CD4-positive, CD25-positive, alpha-beta regulatory T cell (primary cell): ENCODE results near the gene SLC6A5. TPM values are rescaled to one million over a fixed set of nuclear protein-coding genes. Genes with fewer than 3 reads are reported as not detected.
A peak's percentile ranks its signal among the peaks of the same experiment; 100 is the strongest.

ENCODE experiments used
- ATAC-seq, 2 donors: fragments of 150-1000 bp; cut with Tn5 transposase; one replicate each; pipeline ENCODE4 v1.10.0; 2021; ENCODE audit warnings: low read depth in 2 of 2, moderate number of reproducible peaks in 2 of 2, moderate library complexity in 1 of 2
- DNase-seq, 3 donors: peaks; one replicate each; pipeline versions ENCODE4 v3.0.0 to v3.0.0-alpha.2; 2012 to 2022; ENCODE audit warnings: mixed read lengths in 1 of 3
- H3K27ac ChIP-seq: one replicate; pipeline ENCODE4 v1.7.0; 2013; ENCODE audit warnings: mild to moderate bottlenecking, low read length; ENCODE audit not compliant: insufficient read depth, poor library complexity, severe bottlenecking
- H3K27me3 ChIP-seq: one replicate; pipeline ENCODE4 v1.7.0; 2013; ENCODE audit warnings: low read length; ENCODE audit not compliant: control insufficient read depth, insufficient read depth
- H3K36me3 ChIP-seq: one replicate; pipeline ENCODE4 v1.7.0; 2013; ENCODE audit warnings: mild to moderate bottlenecking, low read length, moderate library complexity; ENCODE audit not compliant: control insufficient read depth, insufficient read depth
- H3K4me1 ChIP-seq: 2 replicates; pipeline ENCODE4 v1.7.0; 2013; ENCODE audit warnings: mild to moderate bottlenecking, low read length; ENCODE audit not compliant: insufficient read depth, control insufficient read depth, poor library complexity, severe bottlenecking
- H3K4me3 ChIP-seq: one replicate; pipeline ENCODE4 v1.7.0; 2013; ENCODE audit warnings: low read depth, mild to moderate bottlenecking, low read length, moderate library complexity
- H3K9me3 ChIP-seq, 2 experiments: 1 replicate in 1 of 2; 2 replicates in 1 of 2; pipeline ENCODE4 v1.7.0; 2013; ENCODE audit warnings: low read length in 2 of 2, mild to moderate bottlenecking in 1 of 2, moderate library complexity in 1 of 2; ENCODE audit not compliant: control insufficient read depth in 2 of 2
- H3K27ac Mint-ChIP-seq, 3 donors: one replicate each; pipeline ENCODE4 v1.8.0; 2020 to 2022; ENCODE audit warnings: mild to moderate bottlenecking in 3 of 3, mixed read lengths in 3 of 3, moderate library complexity in 2 of 3
- H3K27me3 Mint-ChIP-seq: one replicate; pipeline ENCODE4 v1.8.0; 2022; ENCODE audit warnings: mild to moderate bottlenecking, mixed read lengths
- H3K36me3 Mint-ChIP-seq: one replicate; pipeline ENCODE4 v1.8.0; 2020; ENCODE audit warnings: mixed read lengths
- H3K4me1 Mint-ChIP-seq, 4 donors: one replicate each; pipeline ENCODE4 v1.8.0; 2020 to 2022; ENCODE audit warnings: mixed read lengths in 4 of 4, mild to moderate bottlenecking in 1 of 4
- H3K4me3 Mint-ChIP-seq, 4 donors: one replicate each; pipeline ENCODE4 v1.8.0; 2020 to 2022; ENCODE audit warnings: mild to moderate bottlenecking in 4 of 4, mixed read lengths in 4 of 4, moderate library complexity in 3 of 4
- H3K9me3 Mint-ChIP-seq, 7 donors: one replicate each; pipeline ENCODE4 v1.8.0; 2020 to 2022; ENCODE audit warnings: mixed read lengths in 7 of 7, mild to moderate bottlenecking in 3 of 7, moderate library complexity in 2 of 7
- polyA plus RNA-seq, 4 donors: library from polyadenylated mRNA; unstranded; fragments of 300-500 nt; fragmentation: Illumina TruSeq; gene quantifications; one replicate each; pipeline ENCODE4 v1.2.3, GENCODE V29; 2021
- total RNA-seq: library from RNA; stranded (reverse); gene quantifications from one replicate; pipeline ENCODE4 v1.2.3, GENCODE V29; 2022

Gene SLC6A5
- total and polyA plus RNA-seq, 5 donors from 2014 or later = not detected

- no peak overlapping the region for H3K27ac Mint-ChIP-seq
- ATAC-seq (no peak), DNase-seq (no peak)
- no peak overlapping the region for H3K4me3 Mint-ChIP-seq
- H3K36me3 ChIP-seq = no peaks in the 10 kb centered on the region
- no peaks in the 10 kb centered on the region for H3K27me3 ChIP-seq
- no peak overlapping the region for H3K27ac ChIP-seq
- peaks cover 0 to 6% (median 0%) of the 10 kb centered on the region in 7 donors for H3K9me3 Mint-ChIP-seq
- H3K4me1 ChIP-seq = no peaks in the 10 kb centered on the region
- H3K4me3 ChIP-seq = no peak overlapping the region
- peaks cover 20% of the 10 kb centered on the region for H3K27me3 Mint-ChIP-seq
- H3K36me3 Mint-ChIP-seq = no peaks in the 10 kb centered on the region
- peaks cover 0 to under 1% (median 0%) of the 10 kb centered on the region in 4 donors for H3K4me1 Mint-ChIP-seq
- no peaks in the 10 kb centered on the region for H3K9me3 ChIP-seq
Observed at GRCh38 chr11:20589796-20590195, 9.6 kb upstream of the SLC6A5 start.

- peaks cover 26% of the 10 kb centered on the region for H3K27me3 Mint-ChIP-seq
- Histone ChIP-seq H3K27ac (no peak overlapping the region), H3K4me3 (no peak overlapping the region), H3K9me3 (no peaks in the 10 kb centered on the region), H3K36me3 (no peaks in the 10 kb centered on the region), H3K27me3 (no peaks in the 10 kb centered on the region), H3K4me1 (no peaks in the 10 kb centered on the region)
- H3K27ac Mint-ChIP-seq = no peak overlapping the region
- H3K4me3 Mint-ChIP-seq = no peak overlapping the region
- H3K36me3 Mint-ChIP-seq = no peaks in the 10 kb centered on the region
- peaks cover 0 to 6% (median 0%) of the 10 kb centered on the region in 7 donors for H3K9me3 Mint-ChIP-seq
- no peaks in the 10 kb centered on the region for H3K4me1 Mint-ChIP-seq
- DNase-seq (no peak), ATAC-seq (no peak)
Observed at GRCh38 chr11:20590381-20590780, 9.0 kb upstream of the SLC6A5 start.

- no peaks in the 10 kb centered on the region for H3K36me3 ChIP-seq
- H3K36me3 Mint-ChIP-seq = no peaks in the 10 kb centered on the region
- ATAC-seq (no peak), DNase-seq (no peak)
- H3K27ac ChIP-seq = no peak overlapping the region
- peaks cover 0 to 5% (median 0%) of the 10 kb centered on the region in 4 donors for H3K4me1 Mint-ChIP-seq
- H3K9me3 Mint-ChIP-seq = peaks cover 0 to 6% (median 0%) of the 10 kb centered on the region in 7 donors
- peaks cover 9% of the 10 kb centered on the region for H3K27me3 ChIP-seq
- H3K27ac Mint-ChIP-seq = no peak overlapping the region
- no peak overlapping the region for H3K4me3 Mint-ChIP-seq
- H3K9me3 ChIP-seq = no peaks in the 10 kb centered on the region
- H3K27me3 Mint-ChIP-seq = peaks cover 46% of the 10 kb centered on the region
- H3K4me3 ChIP-seq = no peak overlapping the region
- H3K4me1 ChIP-seq = no peaks in the 10 kb centered on the region
Observed at GRCh38 chr11:20592741-20593140, 6.7 kb upstream of the SLC6A5 start.

GRCh38 chr11:20594274-20595061 is 4.9 kb upstream of the SLC6A5 start:
- no peak overlapping the region for H3K4me3 Mint-ChIP-seq
- peaks cover 56% of the 10 kb centered on the region for H3K27me3 Mint-ChIP-seq
- no peak overlapping the region for H3K4me3 ChIP-seq
- no peaks in the 10 kb centered on the region for H3K9me3 ChIP-seq
- no peaks in the 10 kb centered on the region for H3K36me3 Mint-ChIP-seq
- H3K27ac ChIP-seq = no peak overlapping the region
- H3K9me3 Mint-ChIP-seq = peaks cover 0 to 5% (median under 1%) of the 10 kb centered on the region in 7 donors
- H3K36me3 ChIP-seq = no peaks in the 10 kb centered on the region
- ATAC-seq (no peak), DNase-seq (no peak)
- H3K27ac Mint-ChIP-seq = no peak overlapping the region
- peaks cover 0 to 12% (median under 1%) of the 10 kb centered on the region in 4 donors for H3K4me1 Mint-ChIP-seq
- H3K4me1 ChIP-seq = no peaks in the 10 kb centered on the region
- peaks cover 21% of the 10 kb centered on the region for H3K27me3 ChIP-seq

- H3K36me3 ChIP-seq = no peaks in the 10 kb centered on the region
- no peaks in the 10 kb centered on the region for H3K36me3 Mint-ChIP-seq
- DNase-seq = no peak
- H3K4me1 ChIP-seq = no peaks in the 10 kb centered on the region
- ATAC-seq = no peak
- H3K27me3 ChIP-seq = peaks cover 25% of the 10 kb centered on the region
- peaks cover 0 to 12% (median under 1%) of the 10 kb centered on the region in 4 donors for H3K4me1 Mint-ChIP-seq
- no peak overlapping the region for H3K4me3 Mint-ChIP-seq
- H3K4me3 ChIP-seq = no peak overlapping the region
- peak overlapping the region in 1 of 3 donors; percentile 5 for H3K27ac Mint-ChIP-seq
- no peak overlapping the region for H3K27ac ChIP-seq
- H3K9me3 Mint-ChIP-seq = peaks cover 0 to 6% (median 5%) of the 10 kb centered on the region in 7 donors
- H3K27me3 Mint-ChIP-seq = peaks cover 62% of the 10 kb centered on the region
- H3K9me3 ChIP-seq = no peaks in the 10 kb centered on the region
Observed at GRCh38 chr11:20595101-20595500, 4.3 kb upstream of the SLC6A5 start.

GRCh38 chr11:20596205-20597153 is 2.9 kb upstream of the SLC6A5 start:
- H3K27me3 Mint-ChIP-seq = peaks cover 73% of the 10 kb centered on the region
- no peaks in the 10 kb centered on the region for H3K36me3 Mint-ChIP-seq
- H3K4me1 Mint-ChIP-seq = peaks cover 0 to 12% (median under 1%) of the 10 kb centered on the region in 4 donors
- peaks cover 28% of the 10 kb centered on the region for H3K27me3 ChIP-seq
- no peaks in the 10 kb centered on the region for H3K9me3 ChIP-seq
- no peak overlapping the region for H3K27ac ChIP-seq
- ATAC-seq (no peak), DNase-seq (peak in 1 of 3 donors; percentile 13)
- H3K4me3 Mint-ChIP-seq = no peak overlapping the region
- no peaks in the 10 kb centered on the region for H3K4me1 ChIP-seq
- no peak overlapping the region for H3K4me3 ChIP-seq
- H3K36me3 ChIP-seq = no peaks in the 10 kb centered on the region
- H3K9me3 Mint-ChIP-seq = peaks cover 0 to 11% (median 5%) of the 10 kb centered on the region in 7 donors
- no peak overlapping the region for H3K27ac Mint-ChIP-seq

GRCh38 chr11:20597154-20597679 is 2.2 kb upstream of the SLC6A5 start:
- peaks cover 0 to 12% (median under 1%) of the 10 kb centered on the region in 4 donors for H3K4me1 Mint-ChIP-seq
- H3K27ac Mint-ChIP-seq = no peak overlapping the region
- peaks cover 31% of the 10 kb centered on the region for H3K27me3 ChIP-seq
- H3K36me3 ChIP-seq = no peaks in the 10 kb centered on the region
- no peaks in the 10 kb centered on the region for H3K36me3 Mint-ChIP-seq
- H3K27me3 Mint-ChIP-seq = peaks cover 80% of the 10 kb centered on the region
- peaks cover 0 to 11% (median 5%) of the 10 kb centered on the region in 7 donors for H3K9me3 Mint-ChIP-seq
- H3K4me1 ChIP-seq = no peaks in the 10 kb centered on the region
- DNase-seq = no peak
- ATAC-seq = no peak
- H3K4me3 ChIP-seq = no peak overlapping the region
- no peaks in the 10 kb centered on the region for H3K9me3 ChIP-seq
- no peak overlapping the region for H3K27ac ChIP-seq
- H3K4me3 Mint-ChIP-seq = no peak overlapping the region
